ENCODE data around the gene CMC4.

GRCh38 chrX:155069414-155069813 lies 1.5 kb downstream of the CMC4 start:
- no peak for TF ChIP-seq POLR2A (IDR thresholded peaks at IDR 0.05; ENCODE audit: low read depth, low read length)
- no peak for TF ChIP-seq CTCF (conservative IDR thresholded peaks at IDR 0.05; ENCODE audit: low read depth, low read length)
- TF ChIP-seq MAZ (IDR thresholded peaks at IDR 0.05; ENCODE audit: borderline replicate concordance, low read depth, low read length), result no peak
- no peak for TF ChIP-seq SMC3 (IDR thresholded peaks at IDR 0.05; ENCODE audit: low read depth, low read length)
- TF ChIP-seq USF2 (IDR thresholded peaks at IDR 0.05; ENCODE audit: low read depth, low read length), result no peak
- no peak for TF ChIP-seq RCOR1 (IDR thresholded peaks at IDR 0.05; ENCODE audit: insufficient replicate concordance, low read length)
